Omental fat pad (tissue), 4 donors: ENCODE results near the gene PDCD11. TPM values are rescaled to one million over a fixed set of nuclear protein-coding genes. Genes with fewer than 3 reads are reported as not detected.
A peak's percentile ranks its signal among the peaks of the same experiment; 100 is the strongest.

Source experiments
- ATAC-seq: fragments of 150-250 bp; one replicate; pipeline ENCODE4 v1.9.1; 2016; ENCODE audit warnings: mild to moderate bottlenecking, moderate library complexity; ENCODE audit not compliant: low FRiP score
- DNase-seq: peaks from one replicate; pipeline ENCODE4 v3.0.0-alpha.2; 2019; ENCODE audit warnings: low spot score
- CTCF ChIP-seq, 3 donors: fragments of 450-650 bp; IDR thresholded peaks; one replicate each; pipeline ENCODE4 v1.5.1; 2016 to 2017; ENCODE audit warnings: antibody characterized with exemption in 3 of 3, mild to moderate bottlenecking in 3 of 3, moderate library complexity in 2 of 3
- total RNA-seq, 4 donors: library from RNA; depleted of rRNA; stranded (reverse); fragments of >200 nt; gene quantifications; one replicate each; pipeline ENCODE4 v1.1.0, GENCODE V29; 2016

The PDCD11 gene
- total RNA-seq, 4 donors from 2014 or later, result 16.1 to 55.2 (median 23.8) TPM

GRCh38 chr10:103466734-103467133 lies 70.3 kb downstream of the PDCD11 start:
- TF ChIP-seq CTCF (IDR thresholded peaks at IDR 0.05), result no peak
- no peak for ATAC-seq
- DNase-seq, result no peak

- no peak for DNase-seq
- no peak for TF ChIP-seq CTCF (IDR thresholded peaks at IDR 0.05)
- no peak for ATAC-seq
Observed at GRCh38 chr10:103467406-103467805, 71.0 kb downstream of the PDCD11 start.

- TF ChIP-seq CTCF (IDR thresholded peaks at IDR 0.05), result no peak
- DNase-seq (no peak), ATAC-seq (no peak)
Observed at GRCh38 chr10:103469201-103469600, 72.8 kb downstream of the PDCD11 start.

GRCh38 chr10:103470761-103471653 lies 74.6 kb downstream of the PDCD11 start:
- peak; percentile 50 for ATAC-seq
- no peak for TF ChIP-seq CTCF (IDR thresholded peaks at IDR 0.05)
- no peak for DNase-seq

- TF ChIP-seq CTCF (IDR thresholded peaks at IDR 0.05), result no peak
- ATAC-seq (no peak), DNase-seq (no peak)
Observed at GRCh38 chr10:103472005-103472404, 75.6 kb downstream of the PDCD11 start.

- no peak for TF ChIP-seq CTCF (IDR thresholded peaks at IDR 0.05)
- DNase-seq (no peak), ATAC-seq (peak; percentile 38)
Observed at GRCh38 chr10:103473261-103473671, 76.8 kb downstream of the PDCD11 start.

- TF ChIP-seq CTCF (IDR thresholded peaks at IDR 0.05), result no peak
- ATAC-seq, result no peak
- no peak for DNase-seq
Observed at GRCh38 chr10:103474077-103474476, 77.7 kb downstream of the PDCD11 start.
